Central memory CD4-positive, alpha-beta T cell (primary cell): ENCODE measurements around the gene ARHGAP15.

Experiments used
- DNase-seq: peaks from one replicate; pipeline ENCODE4 v3.0.0; 2022

The ARHGAP15 gene

GRCh38 chr2:143354050-143354750, 225.0 kb downstream of the ARHGAP15 start:
- no peak for DNase-seq

- DNase-seq: no peak
These were observed 226.7 kb downstream of the ARHGAP15 start for GRCh38 chr2:143355870-143356269.

GRCh38 chr2:143356336-143356735, 227.1 kb downstream of the ARHGAP15 start:
- DNase-seq: no peak

- no peak for DNase-seq
These were observed 227.7 kb downstream of the ARHGAP15 start for GRCh38 chr2:143356736-143357446.

GRCh38 chr2:143357966-143358365, 228.7 kb downstream of the ARHGAP15 start:
- no peak for DNase-seq

GRCh38 chr2:143361346-143361745, 232.1 kb downstream of the ARHGAP15 start:
- no peak for DNase-seq

- no peak for DNase-seq
These were observed 242.4 kb downstream of the ARHGAP15 start for GRCh38 chr2:143371616-143372015.

GRCh38 chr2:143375384-143375880, 246.2 kb downstream of the ARHGAP15 start:
- DNase-seq: no peak

- DNase-seq: no peak
These were observed 249.8 kb downstream of the ARHGAP15 start for GRCh38 chr2:143378996-143379395.

- DNase-seq: no peak
These were observed 250.7 kb downstream of the ARHGAP15 start for GRCh38 chr2:143379955-143380354.

GRCh38 chr2:143382573-143382972, 253.4 kb downstream of the ARHGAP15 start:
- no peak for DNase-seq

GRCh38 chr2:143383016-143383415, 253.8 kb downstream of the ARHGAP15 start:
- no peak for DNase-seq

GRCh38 chr2:143384111-143384510, 254.9 kb downstream of the ARHGAP15 start:
- DNase-seq: no peak

- DNase-seq: no peak
These were observed 261.0 kb downstream of the ARHGAP15 start for GRCh38 chr2:143390171-143390570.

- no peak for DNase-seq
These were observed 263.1 kb downstream of the ARHGAP15 start for GRCh38 chr2:143392358-143392757.

GRCh38 chr2:143394062-143394461, 264.8 kb downstream of the ARHGAP15 start:
- DNase-seq: no peak

GRCh38 chr2:143397884-143398614, 268.8 kb downstream of the ARHGAP15 start:
- DNase-seq: no peak

GRCh38 chr2:143398781-143399180, 269.6 kb downstream of the ARHGAP15 start:
- DNase-seq: no peak

GRCh38 chr2:143399631-143400069, 270.4 kb downstream of the ARHGAP15 start:
- DNase-seq: no peak

GRCh38 chr2:143401861-143402260, 272.6 kb downstream of the ARHGAP15 start:
- DNase-seq: no peak

- no peak for DNase-seq
These were observed 273.2 kb downstream of the ARHGAP15 start for GRCh38 chr2:143402451-143402850.

- DNase-seq: no peak
These were observed 281.1 kb downstream of the ARHGAP15 start for GRCh38 chr2:143410082-143410897.

GRCh38 chr2:143415571-143415970, 286.4 kb downstream of the ARHGAP15 start:
- no peak for DNase-seq
